Loucy (cell line): ENCODE results near the gene DNAJC16.

ENCODE experiments used
- EZH2phosphoT487 ChIP-seq: fragments of 200-600 bp; IDR thresholded peaks from 2 replicates; pipeline ENCODE4 v1.6.1; 2018; ENCODE audit warnings: antibody characterized with exemption, mild to moderate bottlenecking, moderate library complexity, borderline replicate concordance
- TF ChIP-seq, protein P1 (sequence below): fragments of 200-600 bp; sonication (generic); conservative IDR thresholded peaks from 2 replicates; pipeline ENCODE4 v1.5.1; 2014; ENCODE audit warnings: mild to moderate bottlenecking, antibody characterized with exemption, low read length

- TF ChIP-seq, protein P1, sequence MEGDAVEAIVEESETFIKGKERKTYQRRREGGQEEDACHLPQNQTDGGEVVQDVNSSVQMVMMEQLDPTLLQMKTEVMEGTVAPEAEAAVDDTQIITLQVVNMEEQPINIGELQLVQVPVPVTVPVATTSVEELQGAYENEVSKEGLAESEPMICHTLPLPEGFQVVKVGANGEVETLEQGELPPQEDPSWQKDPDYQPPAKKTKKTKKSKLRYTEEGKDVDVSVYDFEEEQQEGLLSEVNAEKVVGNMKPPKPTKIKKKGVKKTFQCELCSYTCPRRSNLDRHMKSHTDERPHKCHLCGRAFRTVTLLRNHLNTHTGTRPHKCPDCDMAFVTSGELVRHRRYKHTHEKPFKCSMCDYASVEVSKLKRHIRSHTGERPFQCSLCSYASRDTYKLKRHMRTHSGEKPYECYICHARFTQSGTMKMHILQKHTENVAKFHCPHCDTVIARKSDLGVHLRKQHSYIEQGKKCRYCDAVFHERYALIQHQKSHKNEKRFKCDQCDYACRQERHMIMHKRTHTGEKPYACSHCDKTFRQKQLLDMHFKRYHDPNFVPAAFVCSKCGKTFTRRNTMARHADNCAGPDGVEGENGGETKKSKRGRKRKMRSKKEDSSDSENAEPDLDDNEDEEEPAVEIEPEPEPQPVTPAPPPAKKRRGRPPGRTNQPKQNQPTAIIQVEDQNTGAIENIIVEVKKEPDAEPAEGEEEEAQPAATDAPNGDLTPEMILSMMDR = no peak
- no peak for TF ChIP-seq EZH2phosphoT487
Measured at GRCh38 chr1:15509586-15509985, 17.1 kb upstream of the DNAJC16 start.
